Keratinocyte (primary cell): ENCODE measurements around the gene MYADM. TPM values are rescaled to one million over a fixed set of nuclear protein-coding genes. Genes with fewer than 3 reads are reported as not detected.

Source experiments
- DNase-seq: peaks from one replicate; pipeline ENCODE4 v3.0.0-alpha.2; 2011; ENCODE audit warnings: low read depth, missing footprints, low spot score
- FAIRE-seq: peaks from 2 replicates; lab custom pipeline; 2011; peaks lifted over from hg19 to GRCh38; lab: Jason Lieb, UNC
- H2AFZ ChIP-seq: 2 replicates; pipeline ENCODE4 v1.6.0; 2012; ENCODE audit warnings: low read length, control low read depth, inconsistent platforms; ENCODE audit not compliant: control insufficient read depth
- H3K27ac ChIP-seq: 2 replicates; pipeline ENCODE4 v1.5.1; 2011; ENCODE audit warnings: low read length; ENCODE audit not compliant: control insufficient read depth, insufficient read depth
- H3K27me3 ChIP-seq: 3 replicates; pipeline ENCODE4 v1.6.0; 2011; ENCODE audit warnings: low read length; ENCODE audit not compliant: control insufficient read depth, insufficient read depth; ENCODE audit errors: extremely low read depth
- H3K36me3 ChIP-seq, 2 experiments: 2 replicates in 1 of 2; 3 replicates in 1 of 2; pipeline ENCODE4 v1.5.1; 2011; ENCODE audit warnings: low read length in 2 of 2, mild to moderate bottlenecking in 1 of 2; ENCODE audit not compliant: control insufficient read depth in 2 of 2, insufficient read depth in 2 of 2; ENCODE audit errors: extremely low read depth in 1 of 2
- H3K4me1 ChIP-seq: 3 replicates; pipeline ENCODE4 v1.5.1; 2011; ENCODE audit warnings: low read length; ENCODE audit not compliant: control insufficient read depth, insufficient read depth; ENCODE audit errors: extremely low read depth
- H3K4me2 ChIP-seq: 3 replicates; pipeline ENCODE4 v1.6.0; 2011; ENCODE audit warnings: low read depth, low read length; ENCODE audit not compliant: control insufficient read depth, insufficient read depth; ENCODE audit errors: extremely low read depth
- H3K4me3 ChIP-seq, 3 experiments: fragments of 200-600 bp in 1 of 3; sonication (generic) in 1 of 3; 2 replicates in 2 of 3; 3 replicates in 1 of 3; pipeline ENCODE4 v1.5.1; 2011 to 2016; ENCODE audit warnings: low read length in 3 of 3, mild to moderate bottlenecking in 3 of 3, control low read depth in 2 of 3, inconsistent platforms in 1 of 3, low read depth in 1 of 3, mixed read lengths in 1 of 3, mixed run types in 1 of 3, moderate library complexity in 1 of 3; ENCODE audit not compliant: control insufficient read depth in 2 of 3, insufficient read depth in 2 of 3; ENCODE audit errors: extremely low read depth in 1 of 3
- H3K79me2 ChIP-seq: 2 replicates; pipeline ENCODE4 v1.6.0; 2012; ENCODE audit warnings: low read length; ENCODE audit not compliant: control insufficient read depth, insufficient read depth
- H3K9ac ChIP-seq: 3 replicates; pipeline ENCODE4 v1.6.0; 2011; ENCODE audit warnings: low read length; ENCODE audit not compliant: control insufficient read depth, insufficient read depth; ENCODE audit errors: extremely low read depth
- H3K9me1 ChIP-seq: 3 replicates; pipeline ENCODE4 v1.6.0; 2011; ENCODE audit warnings: low read length; ENCODE audit not compliant: control insufficient read depth, insufficient read depth; ENCODE audit errors: extremely low read depth
- H3K9me3 ChIP-seq: 2 replicates; pipeline ENCODE4 v1.5.1; 2012; ENCODE audit warnings: low read depth, low read length; ENCODE audit not compliant: control insufficient read depth
- H4K20me1 ChIP-seq: 3 replicates; pipeline ENCODE4 v1.6.0; 2011; ENCODE audit warnings: low read length; ENCODE audit not compliant: control insufficient read depth, insufficient read depth; ENCODE audit errors: extremely low read depth
- EZH2 ChIP-seq: IDR thresholded peaks from one replicate; pipeline ENCODE4 v1.6.1; 2012; ENCODE audit warnings: inconsistent platforms, mild to moderate bottlenecking, low read length, moderate library complexity
- dilution Hi-C: fragments of 300-500 bp; cut with MboI; formaldehyde crosslinking; loops from one replicate; pipeline ENCODE4 v1.7.0; 2020; ENCODE audit warnings: low sequenced_read_pairs; ENCODE audit not compliant: extremely low pct_ligation_motif_present
- polyA plus RNA-seq, 5 experiments: library from polyadenylated mRNA; depleted of rRNA in 3 of 5; stranded (reverse) in 3 of 5; stranded (forward) in 1 of 5; unstranded in 1 of 5; fragments of >200 nt; gene quantifications; 1 replicate in 1 of 5; 2 replicates in 3 of 5; 3 replicates in 1 of 5; pipeline versions ENCODE4 v1.2.1 to v1.2.3, GENCODE V29; 2011 to 2012; ENCODE audit warnings: missing spikeins in 2 of 5, low read depth in 1 of 5, low replicate concordance in 1 of 5
- TF ChIP-seq, protein P1 (sequence below), 3 experiments: IDR thresholded peaks in 1 of 3; conservative IDR thresholded peaks in 1 of 3; optimal IDR thresholded peaks in 1 of 3; 2 replicates in 2 of 3; 3 replicates in 1 of 3; pipeline versions ENCODE3 to v1.5.1; 2011; ENCODE audit warnings: low read length in 3 of 3, mild to moderate bottlenecking in 3 of 3, moderate library complexity in 2 of 3, control low read depth in 1 of 3, inconsistent platforms in 1 of 3; ENCODE audit not compliant: insufficient read depth in 2 of 3; ENCODE audit errors: extremely low read depth in 1 of 3

The MYADM gene
- polyA plus RNA-seq, 1 donor (not counting 4 experiments of a cell fraction or from before 2014, with no cell fraction given) = 16.8 TPM

GRCh38 chr19:53819861-53820260 lies 47.8 kb upstream of the MYADM start:
- Histone ChIP-seq H4K20me1 (no peaks in the 10 kb centered on the region), H3K4me1 (no peaks in the 10 kb centered on the region), H2AFZ (no peak overlapping the region), H3K9me3 (no peaks in the 10 kb centered on the region), H3K9me1 (no peaks in the 10 kb centered on the region), H3K27me3 (no peaks in the 10 kb centered on the region), H3K36me3 (no peaks in the 10 kb centered on the region), H3K4me3 (no peak overlapping the region), H3K79me2 (no peaks in the 10 kb centered on the region), H3K4me2 (no peak overlapping the region), H3K9ac (no peak overlapping the region), H3K27ac (no peak overlapping the region)
- TF ChIP-seq, protein P1, sequence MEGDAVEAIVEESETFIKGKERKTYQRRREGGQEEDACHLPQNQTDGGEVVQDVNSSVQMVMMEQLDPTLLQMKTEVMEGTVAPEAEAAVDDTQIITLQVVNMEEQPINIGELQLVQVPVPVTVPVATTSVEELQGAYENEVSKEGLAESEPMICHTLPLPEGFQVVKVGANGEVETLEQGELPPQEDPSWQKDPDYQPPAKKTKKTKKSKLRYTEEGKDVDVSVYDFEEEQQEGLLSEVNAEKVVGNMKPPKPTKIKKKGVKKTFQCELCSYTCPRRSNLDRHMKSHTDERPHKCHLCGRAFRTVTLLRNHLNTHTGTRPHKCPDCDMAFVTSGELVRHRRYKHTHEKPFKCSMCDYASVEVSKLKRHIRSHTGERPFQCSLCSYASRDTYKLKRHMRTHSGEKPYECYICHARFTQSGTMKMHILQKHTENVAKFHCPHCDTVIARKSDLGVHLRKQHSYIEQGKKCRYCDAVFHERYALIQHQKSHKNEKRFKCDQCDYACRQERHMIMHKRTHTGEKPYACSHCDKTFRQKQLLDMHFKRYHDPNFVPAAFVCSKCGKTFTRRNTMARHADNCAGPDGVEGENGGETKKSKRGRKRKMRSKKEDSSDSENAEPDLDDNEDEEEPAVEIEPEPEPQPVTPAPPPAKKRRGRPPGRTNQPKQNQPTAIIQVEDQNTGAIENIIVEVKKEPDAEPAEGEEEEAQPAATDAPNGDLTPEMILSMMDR (optimal IDR thresholded peaks at IDR 0.05 in 1 of 3, IDR thresholded peaks at IDR 0.05 in 1 of 3, conservative IDR thresholded peaks at IDR 0.05 in 1 of 3; ENCODE audit: extremely low read depth in 1 of 3, insufficient read depth in 2 of 3, low read length in 3 of 3) = no peak
- no peak for TF ChIP-seq EZH2
- dilution Hi-C loops = no loop called here
- FAIRE-seq = no peak
- no peak for DNase-seq

GRCh38 chr19:53823380-53824120 lies 44.1 kb upstream of the MYADM start:
- Histone ChIP-seq H4K20me1 (no peaks in the 10 kb centered on the region), H2AFZ (no peak overlapping the region), H3K9me1 (no peaks in the 10 kb centered on the region), H3K9ac (no peak overlapping the region), H3K27me3 (no peaks in the 10 kb centered on the region), H3K4me2 (no peak overlapping the region), H3K36me3 (no peaks in the 10 kb centered on the region), H3K4me1 (no peaks in the 10 kb centered on the region), H3K79me2 (no peaks in the 10 kb centered on the region), H3K4me3 (no peak overlapping the region), H3K9me3 (no peaks in the 10 kb centered on the region), H3K27ac (no peak overlapping the region)
- dilution Hi-C loops = no loop called here
- TF ChIP-seq, protein P1 (optimal IDR thresholded peaks at IDR 0.05 in 1 of 3, IDR thresholded peaks at IDR 0.05 in 1 of 3, conservative IDR thresholded peaks at IDR 0.05 in 1 of 3; ENCODE audit: extremely low read depth in 1 of 3, insufficient read depth in 2 of 3, low read length in 3 of 3) = no peak
- TF ChIP-seq EZH2 = no peak
- DNase-seq = no peak
- no peak for FAIRE-seq
